Tibial nerve (tissue), 4 donors: ENCODE results near the gene NGEF.

ENCODE experiments used
- CTCF ChIP-seq, 5 experiments: fragments of 200-600 bp in 3 of 5; fragments of 450-650 bp in 2 of 5; sonication (generic) in 3 of 5; IDR thresholded peaks; one replicate each; pipeline ENCODE4 v1.5.1; 2016 to 2019; ENCODE audit warnings: antibody characterized with exemption in 5 of 5, mild to moderate bottlenecking in 3 of 5, moderate library complexity in 2 of 5
- EP300 ChIP-seq, 2 donors: sonication (generic); formaldehyde crosslinking; IDR thresholded peaks; one replicate each; pipeline ENCODE4 v1.6.1; 2017; ENCODE audit warnings: antibody characterized with exemption in 2 of 2, mild to moderate bottlenecking in 1 of 2
- POLR2A ChIP-seq, 2 donors: fragments of 450-650 bp; IDR thresholded peaks; one replicate each; pipeline ENCODE4 v1.6.1; 2017; ENCODE audit warnings: antibody characterized with exemption in 2 of 2, mild to moderate bottlenecking in 2 of 2, moderate library complexity in 2 of 2

- TF ChIP-seq POLR2A (IDR thresholded peaks at IDR 0.05): no peak
- TF ChIP-seq EP300 (IDR thresholded peaks at IDR 0.05): no peak
- TF ChIP-seq CTCF (IDR thresholded peaks at IDR 0.05): no peak
These were observed 125.7 kb downstream of the NGEF start for GRCh38 chr2:232887171-232887850.
